ENCODE measurements around the gene ACBD4.

Gene ACBD4

GRCh38 chr17:45135192-45135977 is at the start of gene ACBD4:
ACBD4 (plus strand) TSS chr17:45135687; CDS start chr17:45136145, 458 bp downstream.
- peak; percentile 97 for DNase-seq (ENCODE audit: low spot score)

- DNase-seq (ENCODE audit: low spot score): no peak
Measured at GRCh38 chr17:45086391-45086790, 49.1 kb upstream of the ACBD4 start.

GRCh38 chr17:45086865-45087503 is 48.5 kb upstream of the ACBD4 start:
- no peak for DNase-seq (ENCODE audit: low spot score)

GRCh38 chr17:45087504-45087975 is 47.9 kb upstream of the ACBD4 start:
- no peak for DNase-seq (ENCODE audit: low spot score)

GRCh38 chr17:45087978-45088377 is 47.5 kb upstream of the ACBD4 start:
- DNase-seq (ENCODE audit: low spot score): no peak

GRCh38 chr17:45088741-45089140 is 46.7 kb upstream of the ACBD4 start:
- no peak for DNase-seq (ENCODE audit: low spot score)

GRCh38 chr17:45090711-45091110 is 44.8 kb upstream of the ACBD4 start:
- DNase-seq (ENCODE audit: low spot score): no peak

GRCh38 chr17:45091778-45092425 is 43.6 kb upstream of the ACBD4 start:
- DNase-seq (ENCODE audit: low spot score): no peak

- DNase-seq (ENCODE audit: low spot score): no peak
Measured at GRCh38 chr17:45092911-45093430, 42.5 kb upstream of the ACBD4 start.

- DNase-seq (ENCODE audit: low spot score): no peak
Measured at GRCh38 chr17:45093444-45094110, 41.9 kb upstream of the ACBD4 start.

GRCh38 chr17:45096141-45096540 is 39.3 kb upstream of the ACBD4 start:
- DNase-seq (ENCODE audit: low spot score): peak; percentile 33

- no peak for DNase-seq (ENCODE audit: low spot score)
Measured at GRCh38 chr17:45096926-45097325, 38.6 kb upstream of the ACBD4 start.

GRCh38 chr17:45098081-45098868 is 37.2 kb upstream of the ACBD4 start:
- no peak for DNase-seq (ENCODE audit: low spot score)

GRCh38 chr17:45098869-45099616 is 36.4 kb upstream of the ACBD4 start:
- DNase-seq (ENCODE audit: low spot score): peak; percentile 72

- DNase-seq (ENCODE audit: low spot score): no peak
Measured at GRCh38 chr17:45101546-45101882, 34.0 kb upstream of the ACBD4 start.

GRCh38 chr17:45101883-45102811 is 33.3 kb upstream of the ACBD4 start:
- no peak for DNase-seq (ENCODE audit: low spot score)

GRCh38 chr17:45102856-45103255 is 32.6 kb upstream of the ACBD4 start:
- no peak for DNase-seq (ENCODE audit: low spot score)

GRCh38 chr17:45103269-45103795 is 32.2 kb upstream of the ACBD4 start:
- DNase-seq (ENCODE audit: low spot score): no peak

- no peak for DNase-seq (ENCODE audit: low spot score)
Measured at GRCh38 chr17:45104029-45104428, 31.5 kb upstream of the ACBD4 start.
